HepG2 (cell line): ENCODE measurements around the gene CCDC150. TPM values are rescaled to one million over a fixed set of nuclear protein-coding genes. Genes with fewer than 3 reads are reported as not detected.

Experiments
- DMAP1 ChIP-seq: IDR thresholded peaks from 2 replicates; pipeline ENCODE4 v1.6.1; 2016
- DNMT3B ChIP-seq: conservative IDR thresholded peaks from 2 replicates; pipeline ENCODE4 v1.6.1; 2016; ENCODE audit warnings: missing biosample characterization, control low read depth
- HNF1B ChIP-seq: sonication (generic); formaldehyde crosslinking; IDR thresholded peaks from 2 replicates; pipeline ENCODE4 v1.5.1; 2020; ENCODE audit warnings: mild to moderate bottlenecking, moderate library complexity, missing genetic modification reagents
- MBD4 ChIP-seq: IDR thresholded peaks from 2 replicates; pipeline ENCODE4 v1.6.1; 2012; ENCODE audit warnings: low read length, inconsistent platforms, borderline replicate concordance
- NBN ChIP-seq: fragments of 450-650 bp; conservative IDR thresholded peaks from 2 replicates; pipeline ENCODE4 v1.6.1; 2017
- NFE2L2 ChIP-seq: fragments of 150-350 bp; IDR thresholded peaks from 2 replicates; pipeline ENCODE4 v1.6.1; 2014; ENCODE audit warnings: low read length
- NONO ChIP-seq, 2 experiments: fragments of 450-650 bp in 1 of 2; sonication (generic) in 1 of 2; formaldehyde crosslinking in 1 of 2; IDR thresholded peaks in 1 of 2; conservative IDR thresholded peaks in 1 of 2; 2 replicates each; pipeline versions ENCODE4 v1.6.1 to v1.8.0; 2017 to 2022; ENCODE audit warnings: mild to moderate bottlenecking in 1 of 2, missing genetic modification reagents in 1 of 2, moderate library complexity in 1 of 2
- TCF12 ChIP-seq, 2 experiments: fragments of 450-650 bp in 1 of 2; sonication (generic) in 1 of 2; formaldehyde crosslinking in 1 of 2; IDR thresholded peaks; 2 replicates each; pipeline versions ENCODE4 v1.6.1 to v1.8.0; 2017 to 2022; ENCODE audit warnings: antibody characterized with exemption in 1 of 2, mild to moderate bottlenecking in 1 of 2, missing genetic modification reagents in 1 of 2, moderate library complexity in 1 of 2
- ZBTB34 ChIP-seq: sonication (generic); formaldehyde crosslinking; IDR thresholded peaks from 2 replicates; pipeline ENCODE4 v1.8.0; 2022; ENCODE audit warnings: mild to moderate bottlenecking, missing genetic modification reagents
- ZFP90 ChIP-seq: sonication (generic); formaldehyde crosslinking; IDR thresholded peaks from 2 replicates; pipeline ENCODE4 v1.8.0; 2022; ENCODE audit warnings: missing genetic modification reagents, mild to moderate bottlenecking, inconsistent platforms, borderline replicate concordance
- ZNF264 ChIP-seq: sonication (generic); formaldehyde crosslinking; IDR thresholded peaks from 2 replicates; pipeline ENCODE4 v1.4.0; 2020; ENCODE audit warnings: missing genetic modification reagents
- ZNF607 ChIP-seq: sonication (generic); formaldehyde crosslinking; IDR thresholded peaks from 2 replicates; pipeline ENCODE4 v1.5.1; 2020; ENCODE audit warnings: missing genetic modification reagents, mild to moderate bottlenecking, borderline replicate concordance
- ZNF740 ChIP-seq: sonication (generic); formaldehyde crosslinking; IDR thresholded peaks from 2 replicates; pipeline ENCODE4 v1.4.0; 2020; ENCODE audit warnings: missing genetic modification reagents
- ZSCAN30 ChIP-seq: sonication (generic); formaldehyde crosslinking; IDR thresholded peaks from 2 replicates; pipeline ENCODE4 v1.5.0; 2020; ENCODE audit warnings: mild to moderate bottlenecking, missing genetic modification reagents
- polyA plus RNA-seq, 8 experiments: library from polyadenylated mRNA; depleted of rRNA in 3 of 8; stranded (reverse) in 7 of 8; unstranded in 1 of 8; fragments of >200 nt; fragmentation: Illumina TruSeq in 4 of 8; extraction: Trizol in 4 of 8; gene quantifications; 2 replicates each; pipeline versions ENCODE4 v1.2.1 to v1.2.3, GENCODE V29; 2011 to 2016; ENCODE audit warnings: low read depth in 4 of 8, missing spikeins in 1 of 8, mixed read lengths in 1 of 8; ENCODE audit not compliant: insufficient read depth in 1 of 8
- total RNA-seq, 5 experiments: library from RNA; depleted of rRNA; stranded (reverse); fragments of >200 nt; fragmentation: Illumina TruSeq; extraction: Trizol; gene quantifications; 2 replicates each; pipeline ENCODE4 v1.2.3, GENCODE V29; 2016; ENCODE audit warnings: low read depth in 1 of 5
- TF ChIP-seq, protein P1 (sequence below): sonication (generic); formaldehyde crosslinking; IDR thresholded peaks from 2 replicates; pipeline ENCODE4 v1.4.0; 2020; ENCODE audit warnings: missing genetic modification reagents
- TF ChIP-seq, protein P2 (sequence below): sonication (generic); formaldehyde crosslinking; IDR thresholded peaks from 2 replicates; pipeline ENCODE4 v1.4.0; 2020; ENCODE audit warnings: missing genetic modification reagents

CCDC150 gene
- total and polyA plus RNA-seq, 2 of the 13 experiments (the other 11 are each of a cell fraction or from before 2014, with no cell fraction given) = 14.9 to 32.6 TPM

- TF ChIP-seq, protein P1, sequence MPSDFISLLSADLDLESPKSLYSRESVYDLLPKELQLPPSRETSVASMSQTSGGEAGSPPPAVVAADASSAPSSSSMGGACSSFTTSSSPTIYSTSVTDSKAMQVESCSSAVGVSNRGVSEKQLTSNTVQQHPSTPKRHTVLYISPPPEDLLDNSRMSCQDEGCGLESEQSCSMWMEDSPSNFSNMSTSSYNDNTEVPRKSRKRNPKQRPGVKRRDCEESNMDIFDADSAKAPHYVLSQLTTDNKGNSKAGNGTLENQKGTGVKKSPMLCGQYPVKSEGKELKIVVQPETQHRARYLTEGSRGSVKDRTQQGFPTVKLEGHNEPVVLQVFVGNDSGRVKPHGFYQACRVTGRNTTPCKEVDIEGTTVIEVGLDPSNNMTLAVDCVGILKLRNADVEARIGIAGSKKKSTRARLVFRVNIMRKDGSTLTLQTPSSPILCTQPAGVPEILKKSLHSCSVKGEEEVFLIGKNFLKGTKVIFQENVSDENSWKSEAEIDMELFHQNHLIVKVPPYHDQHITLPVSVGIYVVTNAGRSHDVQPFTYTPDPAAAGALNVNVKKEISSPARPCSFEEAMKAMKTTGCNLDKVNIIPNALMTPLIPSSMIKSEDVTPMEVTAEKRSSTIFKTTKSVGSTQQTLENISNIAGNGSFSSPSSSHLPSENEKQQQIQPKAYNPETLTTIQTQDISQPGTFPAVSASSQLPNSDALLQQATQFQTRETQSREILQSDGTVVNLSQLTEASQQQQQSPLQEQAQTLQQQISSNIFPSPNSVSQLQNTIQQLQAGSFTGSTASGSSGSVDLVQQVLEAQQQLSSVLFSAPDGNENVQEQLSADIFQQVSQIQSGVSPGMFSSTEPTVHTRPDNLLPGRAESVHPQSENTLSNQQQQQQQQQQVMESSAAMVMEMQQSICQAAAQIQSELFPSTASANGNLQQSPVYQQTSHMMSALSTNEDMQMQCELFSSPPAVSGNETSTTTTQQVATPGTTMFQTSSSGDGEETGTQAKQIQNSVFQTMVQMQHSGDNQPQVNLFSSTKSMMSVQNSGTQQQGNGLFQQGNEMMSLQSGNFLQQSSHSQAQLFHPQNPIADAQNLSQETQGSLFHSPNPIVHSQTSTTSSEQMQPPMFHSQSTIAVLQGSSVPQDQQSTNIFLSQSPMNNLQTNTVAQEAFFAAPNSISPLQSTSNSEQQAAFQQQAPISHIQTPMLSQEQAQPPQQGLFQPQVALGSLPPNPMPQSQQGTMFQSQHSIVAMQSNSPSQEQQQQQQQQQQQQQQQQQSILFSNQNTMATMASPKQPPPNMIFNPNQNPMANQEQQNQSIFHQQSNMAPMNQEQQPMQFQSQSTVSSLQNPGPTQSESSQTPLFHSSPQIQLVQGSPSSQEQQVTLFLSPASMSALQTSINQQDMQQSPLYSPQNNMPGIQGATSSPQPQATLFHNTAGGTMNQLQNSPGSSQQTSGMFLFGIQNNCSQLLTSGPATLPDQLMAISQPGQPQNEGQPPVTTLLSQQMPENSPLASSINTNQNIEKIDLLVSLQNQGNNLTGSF (CRISPR knock-in tag) = no peak
- TF ChIP-seq ZFP90 (peak; percentile 59; the same call in 1 of the 2 replicates), ZNF264 (CRISPR knock-in tag) (no peak), ZBTB34 (CRISPR knock-in tag) (peak; percentile 82; the same call in 1 of the 2 replicates), DMAP1 (CRISPR knock-in tag) (peak; percentile 61; the same call in 1 of the 2 replicates), NFE2L2 (no peak), MBD4 (no peak), ZNF740 (CRISPR knock-in tag) (no peak), NONO (IDR thresholded peaks at IDR 0.05) (no peak), NONO (CRISPR knock-in tag; conservative IDR thresholded peaks at IDR 0.05) (peak; percentile 92), TCF12 (IDR thresholded peaks at IDR 0.05) (no peak), TCF12 (CRISPR knock-in tag; IDR thresholded peaks at IDR 0.05) (no peak; the same call in 1 of the 2 replicates), ZSCAN30 (CRISPR knock-in tag) (no peak; the same call in 1 of the 2 replicates), DNMT3B (no peak; the same call in 1 of the 2 replicates), NBN (no peak), HNF1B (CRISPR knock-in tag) (peak; percentile 97), ZNF607 (CRISPR knock-in tag) (peak; percentile 96)
- TF ChIP-seq, protein P2, sequence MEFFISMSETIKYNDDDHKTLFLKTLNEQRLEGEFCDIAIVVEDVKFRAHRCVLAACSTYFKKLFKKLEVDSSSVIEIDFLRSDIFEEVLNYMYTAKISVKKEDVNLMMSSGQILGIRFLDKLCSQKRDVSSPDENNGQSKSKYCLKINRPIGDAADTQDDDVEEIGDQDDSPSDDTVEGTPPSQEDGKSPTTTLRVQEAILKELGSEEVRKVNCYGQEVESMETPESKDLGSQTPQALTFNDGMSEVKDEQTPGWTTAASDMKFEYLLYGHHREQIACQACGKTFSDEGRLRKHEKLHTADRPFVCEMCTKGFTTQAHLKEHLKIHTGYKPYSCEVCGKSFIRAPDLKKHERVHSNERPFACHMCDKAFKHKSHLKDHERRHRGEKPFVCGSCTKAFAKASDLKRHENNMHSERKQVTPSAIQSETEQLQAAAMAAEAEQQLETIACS (CRISPR knock-in tag) = no peak; the same call in 1 of the 2 replicates
Measured at GRCh38 chr2:196639180-196640030, at the start of gene CCDC150 (continued).
